ENCODE measurements around the gene SLC25A39.

SLC25A39 gene

DNA sequence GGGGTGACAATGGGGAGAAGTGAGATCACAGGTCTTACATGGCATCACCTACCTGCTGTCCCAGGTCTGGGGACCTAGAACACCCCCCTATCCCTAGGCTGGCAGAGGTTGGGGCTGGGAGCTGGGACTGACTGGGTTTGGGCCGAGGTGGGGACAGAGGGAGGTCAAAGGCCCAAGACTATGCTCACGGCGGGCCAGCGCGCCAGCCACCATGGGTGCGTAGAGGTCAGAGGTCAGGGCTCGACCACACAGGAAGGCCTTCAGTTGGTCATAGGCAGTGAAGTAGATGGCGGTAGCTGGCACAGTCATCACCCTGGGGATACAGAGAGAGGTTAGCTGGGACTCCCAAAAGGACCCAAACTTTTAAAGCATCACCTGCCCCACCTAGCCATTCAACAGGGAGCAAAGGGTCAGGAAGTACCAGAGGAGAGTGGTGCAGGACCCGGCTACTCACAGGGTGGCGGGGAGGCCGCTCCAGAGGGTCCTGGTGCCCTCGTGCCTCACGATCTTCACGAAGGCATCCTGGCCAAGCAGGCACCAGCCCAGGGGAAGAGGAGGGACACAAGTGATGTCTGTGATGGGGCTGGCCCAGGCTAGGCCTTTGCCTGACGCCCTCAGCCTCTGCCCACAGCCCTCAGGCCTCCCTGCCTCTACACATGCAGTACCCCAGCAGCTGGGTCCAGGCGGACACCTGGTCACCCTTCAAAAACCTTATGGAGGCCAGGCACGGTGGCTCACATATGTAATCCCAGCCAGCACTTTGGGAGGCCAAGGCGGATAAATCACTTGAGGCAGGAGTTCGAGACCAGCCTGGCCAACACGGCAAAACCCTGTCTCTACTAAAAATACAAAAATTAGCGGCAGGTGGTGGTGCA, 3.1 kb downstream of the SLC25A39 start:
- no peak overlapping the region for H3K4me3 ChIP-seq (ENCODE audit: control insufficient read depth, low read depth, low read length)
- no peak for DNase-seq (ENCODE audit: low read depth)
- TF ChIP-seq, protein P1, sequence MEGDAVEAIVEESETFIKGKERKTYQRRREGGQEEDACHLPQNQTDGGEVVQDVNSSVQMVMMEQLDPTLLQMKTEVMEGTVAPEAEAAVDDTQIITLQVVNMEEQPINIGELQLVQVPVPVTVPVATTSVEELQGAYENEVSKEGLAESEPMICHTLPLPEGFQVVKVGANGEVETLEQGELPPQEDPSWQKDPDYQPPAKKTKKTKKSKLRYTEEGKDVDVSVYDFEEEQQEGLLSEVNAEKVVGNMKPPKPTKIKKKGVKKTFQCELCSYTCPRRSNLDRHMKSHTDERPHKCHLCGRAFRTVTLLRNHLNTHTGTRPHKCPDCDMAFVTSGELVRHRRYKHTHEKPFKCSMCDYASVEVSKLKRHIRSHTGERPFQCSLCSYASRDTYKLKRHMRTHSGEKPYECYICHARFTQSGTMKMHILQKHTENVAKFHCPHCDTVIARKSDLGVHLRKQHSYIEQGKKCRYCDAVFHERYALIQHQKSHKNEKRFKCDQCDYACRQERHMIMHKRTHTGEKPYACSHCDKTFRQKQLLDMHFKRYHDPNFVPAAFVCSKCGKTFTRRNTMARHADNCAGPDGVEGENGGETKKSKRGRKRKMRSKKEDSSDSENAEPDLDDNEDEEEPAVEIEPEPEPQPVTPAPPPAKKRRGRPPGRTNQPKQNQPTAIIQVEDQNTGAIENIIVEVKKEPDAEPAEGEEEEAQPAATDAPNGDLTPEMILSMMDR (IDR thresholded peaks at IDR 0.05; ENCODE audit: control insufficient read depth, insufficient read depth, low read depth, low read length, missing control alignments): no peak

- TF ChIP-seq, protein P1 (IDR thresholded peaks at IDR 0.05; ENCODE audit: control insufficient read depth, insufficient read depth, low read depth, low read length, missing control alignments): no peak
- no peak for DNase-seq (ENCODE audit: low read depth)
- H3K4me3 ChIP-seq (ENCODE audit: control insufficient read depth, low read depth, low read length): no peak overlapping the region
Observed at GRCh38 chr17:44320066-44320465, 4.6 kb downstream of the SLC25A39 start.

- DNase-seq (ENCODE audit: low read depth): no peak
- TF ChIP-seq, protein P1 (IDR thresholded peaks at IDR 0.05; ENCODE audit: control insufficient read depth, insufficient read depth, low read depth, low read length, missing control alignments): no peak
- no peak overlapping the region for H3K4me3 ChIP-seq (ENCODE audit: control insufficient read depth, low read depth, low read length)
Observed at GRCh38 chr17:44318077-44318892, 6.3 kb downstream of the SLC25A39 start.

DNA sequence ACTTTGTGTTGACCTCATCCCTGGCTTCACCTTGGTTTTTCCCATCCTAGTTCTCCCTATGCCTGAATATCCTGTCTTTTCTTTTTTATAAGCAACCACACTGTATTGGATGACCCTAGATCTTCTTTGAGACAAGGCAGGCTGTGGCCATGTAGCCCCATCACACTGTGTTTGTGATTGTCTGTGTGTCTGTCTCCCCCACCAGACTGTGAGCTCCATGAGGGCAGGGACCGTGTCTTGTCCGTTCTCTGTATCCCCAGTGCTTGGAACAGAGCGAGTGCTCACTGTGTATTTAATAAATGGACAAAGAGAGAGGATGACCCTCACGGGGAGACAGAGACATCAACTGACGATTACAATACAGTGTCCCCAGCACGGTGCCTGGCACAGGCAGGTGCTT, 7.1 kb downstream of the SLC25A39 start:
- TF ChIP-seq, protein P1 (IDR thresholded peaks at IDR 0.05; ENCODE audit: control insufficient read depth, insufficient read depth, low read depth, low read length, missing control alignments): no peak
- no peak for DNase-seq (ENCODE audit: low read depth)

GRCh38 chr17:44315760-44316731, 8.6 kb downstream of the SLC25A39 start:
- H3K4me3 ChIP-seq (ENCODE audit: control insufficient read depth, low read depth, low read length): no peak overlapping the region
- no peak for DNase-seq (ENCODE audit: low read depth)
- TF ChIP-seq, protein P1 (IDR thresholded peaks at IDR 0.05; ENCODE audit: control insufficient read depth, insufficient read depth, low read depth, low read length, missing control alignments): no peak

More for the DNA sequence above, 7.1 kb downstream of the SLC25A39 start:
- H3K4me3 ChIP-seq (ENCODE audit: control insufficient read depth, low read depth, low read length): no peak overlapping the region

Measured in AG09309 (cell line).